K562 (cell line): ENCODE measurements around the gene PRKCB. TPM values are rescaled to one million over a fixed set of nuclear protein-coding genes. Genes with fewer than 3 reads are reported as not detected.

Source experiments
- CBX3 ChIP-seq, 2 experiments: IDR thresholded peaks; 1 replicate in 1 of 2; 2 replicates in 1 of 2; pipeline ENCODE4 v1.6.1; 2012; ENCODE audit warnings: inconsistent platforms in 2 of 2, low read length in 2 of 2, borderline replicate concordance in 1 of 2, control low read depth in 1 of 2
- CREB5 ChIP-seq: fragments of 250-450 bp; sonication (Bioruptor Pico); IDR thresholded peaks from 2 replicates; pipeline ENCODE4 v1.5.0; 2020; ENCODE audit warnings: mild to moderate bottlenecking
- E2F1 ChIP-seq: sonication (generic); formaldehyde crosslinking; IDR thresholded peaks from 2 replicates; pipeline ENCODE4 v1.8.1; 2023; ENCODE audit warnings: mild to moderate bottlenecking, missing genetic modification reagents, moderate library complexity
- GATA2 ChIP-seq: sonication (generic); formaldehyde crosslinking; IDR thresholded peaks from 2 replicates; pipeline ENCODE4 v1.4.0; 2020; ENCODE audit warnings: mild to moderate bottlenecking, missing genetic modification reagents
- GTF2E2 ChIP-seq: fragments of 200-800 bp; sonication (Bioruptor generic); IDR thresholded peaks from 2 replicates; pipeline ENCODE4 v1.6.1; 2016; ENCODE audit warnings: missing genetic modification characterization, missing compliant biosample characterization
- HIVEP1 ChIP-seq: fragments of 250-450 bp; sonication (Bioruptor Pico); IDR thresholded peaks from 2 replicates; pipeline ENCODE4 v1.4.0; 2020; ENCODE audit warnings: mild to moderate bottlenecking
- MITF ChIP-seq: IDR thresholded peaks from 2 replicates; pipeline ENCODE4 v1.6.1; 2014; ENCODE audit warnings: antibody characterized with exemption
- NFIC ChIP-seq: fragments of 450-650 bp; IDR thresholded peaks from 2 replicates; pipeline ENCODE4 v1.6.1; 2017; ENCODE audit warnings: mild to moderate bottlenecking, inconsistent platforms
- NFIX ChIP-seq: fragments of 250-450 bp; sonication (Bioruptor Pico); IDR thresholded peaks from 2 replicates; pipeline ENCODE4 v1.4.0; 2020; ENCODE audit warnings: low read depth, mild to moderate bottlenecking, moderate library complexity
- NR1H2 ChIP-seq: sonication (generic); formaldehyde crosslinking; IDR thresholded peaks from 2 replicates; pipeline ENCODE4 v1.4.0; 2020; ENCODE audit warnings: mild to moderate bottlenecking, missing genetic modification reagents
- POLR2AphosphoS2 ChIP-seq: IDR thresholded peaks from 2 replicates; pipeline ENCODE4 v1.6.1; 2012; ENCODE audit warnings: low read length, improper control_type of control experiment
- RAD21 ChIP-seq, 2 experiments: fragments of 250-450 bp in 1 of 2; fragments of 450-650 bp in 1 of 2; sonication (Bioruptor Pico) in 1 of 2; formaldehyde crosslinking in 1 of 2; IDR thresholded peaks in 1 of 2; conservative IDR thresholded peaks in 1 of 2; 2 replicates each; pipeline versions ENCODE4 v1.4.0 to v1.8.0; 2020 to 2022; ENCODE audit warnings: mild to moderate bottlenecking in 2 of 2, moderate library complexity in 1 of 2
- RNF219 ChIP-seq: fragments of 250-450 bp; sonication (Bioruptor Pico); IDR thresholded peaks from 2 replicates; pipeline ENCODE4 v1.5.0; 2022; ENCODE audit warnings: mild to moderate bottlenecking
- SP1 ChIP-seq: sonication (generic); formaldehyde crosslinking; IDR thresholded peaks from 2 replicates; pipeline ENCODE4 v1.8.1; 2022; ENCODE audit warnings: mild to moderate bottlenecking, missing genetic modification reagents
- TBL1XR1 ChIP-seq, 2 experiments: IDR thresholded peaks; 2 replicates each; pipeline ENCODE4 v1.6.1; 2012; ENCODE audit warnings: improper control_type of control experiment in 2 of 2, low read length in 2 of 2, mild to moderate bottlenecking in 1 of 2
- ZNF408 ChIP-seq: fragments of 250-450 bp; sonication (Bioruptor Pico); IDR thresholded peaks from 2 replicates; pipeline ENCODE4 v1.4.0; 2020; ENCODE audit warnings: low read depth, mild to moderate bottlenecking, moderate library complexity
- ZNF41 ChIP-seq: fragments of 250-450 bp; sonication (Bioruptor Pico); conservative IDR thresholded peaks from 2 replicates; pipeline ENCODE4 v1.4.0; 2020; ENCODE audit warnings: mild to moderate bottlenecking
- ZNF518B ChIP-seq: fragments of 250-450 bp; sonication (Bioruptor Pico); IDR thresholded peaks from 2 replicates; pipeline ENCODE4 v1.5.0; 2021; ENCODE audit warnings: mild to moderate bottlenecking, moderate library complexity
- polyA plus RNA-seq, 8 experiments: library from polyadenylated mRNA; depleted of rRNA in 4 of 8; stranded (reverse) in 5 of 8; unstranded in 3 of 8; fragments of >200 nt; fragmentation: Nextera tagmentation in 2 of 8; fragmentation: Illumina TruSeq in 1 of 8; extraction: Ambion mirVana in 2 of 8; extraction: Trizol in 1 of 8; gene quantifications; 2 replicates each; pipeline versions ENCODE4 v1.2.1 to v1.2.3, GENCODE V29; 2011 to 2014; ENCODE audit warnings: inconsistent platforms in 1 of 8, missing spikeins in 1 of 8
- total RNA-seq, 7 experiments: library from RNA; depleted of rRNA in 6 of 7; stranded (reverse); fragments of >200 nt in 6 of 7; fragmentation: Illumina TruSeq in 2 of 7; extraction: Trizol in 2 of 7; gene quantifications; 2 replicates each; pipeline versions ENCODE4 v1.2.1 to v1.2.3, GENCODE V29; 2011 to 2021; ENCODE audit warnings: low replicate concordance in 1 of 7

PRKCB gene
- total and polyA plus RNA-seq, 9 of the 15 experiments (the other 6 are each of a cell fraction or from before 2014, with no cell fraction given): 49.9 to 276 (median 148) TPM

- TF ChIP-seq ZNF518B (CRISPR knock-in tag) (no peak), GTF2E2 (no peak), E2F1 (no peak), CBX3 (IDR thresholded peaks at IDR 0.05; ENCODE audit: borderline replicate concordance in 1 of 2, low read length in 2 of 2) (no peak), CREB5 (no peak), NFIC (no peak), ZNF408 (CRISPR knock-in tag) (no peak), SP1 (CRISPR knock-in tag) (peak; percentile 84), RAD21 (CRISPR knock-in tag; conservative IDR thresholded peaks at IDR 0.05 in 1 of 2, IDR thresholded peaks at IDR 0.05 in 1 of 2) (no peak), ZNF41 (CRISPR knock-in tag) (no peak), MITF (no peak), POLR2AphosphoS2 (no peak), NFIX (CRISPR knock-in tag) (no peak), TBL1XR1 (IDR thresholded peaks at IDR 0.05; ENCODE audit: low read length in 2 of 2) (no peak), GATA2 (CRISPR knock-in tag) (no peak), NR1H2 (CRISPR knock-in tag) (no peak), RNF219 (no peak), HIVEP1 (CRISPR knock-in tag) (no peak)
Observed at GRCh38 chr16:23835390-23836077, at the start of gene PRKCB (continued).
